ENCODE data around the gene RCBTB2.

Gene RCBTB2

DNA sequence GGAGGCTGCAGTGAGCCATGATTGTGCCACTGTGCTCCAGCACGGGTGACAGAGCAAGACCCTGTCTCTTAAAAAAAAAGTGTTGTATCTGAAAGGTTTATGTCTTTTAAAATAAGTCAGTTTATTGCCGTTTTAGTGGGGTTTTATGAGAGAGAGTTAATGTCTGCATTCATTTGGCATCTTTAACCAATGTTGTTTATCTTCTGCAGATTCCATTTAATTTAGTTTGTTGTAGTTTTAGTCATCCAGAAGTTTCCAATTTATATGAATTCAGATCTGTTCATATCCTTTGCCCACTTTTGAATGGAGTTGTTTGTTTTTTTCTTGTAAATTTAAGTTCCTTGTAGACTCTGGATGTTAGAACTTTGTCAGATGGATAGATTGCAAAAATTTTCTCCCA, 83.2 kb downstream of the RCBTB2 start:
- DNase-seq (ENCODE audit: insufficient read length, low spot score) (no peak), FAIRE-seq (no peak)
- no peak for TF ChIP-seq POLR2A (IDR thresholded peaks at IDR 0.05; ENCODE audit: low read depth, low read length)

GRCh38 chr13:48448959-48449614, 83.8 kb downstream of the RCBTB2 start:
- FAIRE-seq (no peak), DNase-seq (ENCODE audit: insufficient read length, low spot score) (no peak)
- TF ChIP-seq POLR2A (IDR thresholded peaks at IDR 0.05; ENCODE audit: low read depth, low read length), result no peak

GRCh38 chr13:48448285-48448958, 84.5 kb downstream of the RCBTB2 start:
- DNase-seq (ENCODE audit: insufficient read length, low spot score) (no peak), FAIRE-seq (peak; percentile 43)
- TF ChIP-seq POLR2A (IDR thresholded peaks at IDR 0.05; ENCODE audit: low read depth, low read length), result no peak

- DNase-seq (ENCODE audit: insufficient read length, low spot score), result peak; percentile 3
- TF ChIP-seq POLR2A (IDR thresholded peaks at IDR 0.05; ENCODE audit: low read depth, low read length), result no peak
- FAIRE-seq, result peak; percentile 66
Measured at GRCh38 chr13:48446464-48446863, 86.4 kb downstream of the RCBTB2 start.

DNA sequence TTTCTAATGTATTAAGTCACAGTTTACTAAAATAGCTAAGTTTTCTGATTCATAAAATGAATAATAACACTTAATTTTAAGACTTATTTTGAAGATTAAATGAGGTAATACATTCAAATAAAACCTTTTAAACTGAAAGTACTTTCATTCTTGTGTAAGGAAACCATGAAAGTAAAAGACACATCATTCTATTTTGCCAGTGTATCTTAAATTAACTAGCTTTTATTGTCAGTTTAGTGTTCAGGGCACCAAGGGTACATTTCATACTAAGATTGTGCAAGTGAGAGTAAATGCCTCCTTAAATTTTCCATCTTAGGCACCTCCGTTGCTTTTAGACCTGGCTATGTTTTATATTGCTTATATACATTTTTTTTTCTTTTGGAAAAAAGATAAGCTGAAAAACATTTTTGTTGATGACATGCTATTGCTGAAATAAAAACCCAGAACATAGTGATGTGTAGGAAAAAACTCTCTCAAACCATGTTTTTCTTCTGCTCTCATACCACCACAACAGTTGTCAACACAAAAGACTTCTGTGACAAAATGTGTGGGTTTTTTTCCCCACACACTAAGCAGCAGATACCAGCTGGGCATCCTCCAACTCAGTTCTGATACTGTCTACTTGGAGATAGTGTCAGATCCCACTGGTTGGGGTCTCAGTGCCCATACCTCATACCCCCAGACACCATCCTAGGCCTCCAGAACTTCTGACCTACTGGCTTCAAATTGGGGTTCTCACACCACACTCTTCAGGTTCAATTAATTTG, 89.3 kb downstream of the RCBTB2 start:
- no peak for FAIRE-seq
- DNase-seq (ENCODE audit: insufficient read length, low spot score), result no peak
- TF ChIP-seq POLR2A (IDR thresholded peaks at IDR 0.05; ENCODE audit: low read depth, low read length), result no peak

All from H54 (cell line).